HepG2 (cell line): Measurements from ENCODE around the gene SNAI1. TPM values are rescaled to one million over a fixed set of nuclear protein-coding genes. Genes with fewer than 3 reads are reported as not detected.
A peak's percentile ranks its signal among the peaks of the same experiment; 100 is the strongest.

Source experiments
- CENPT ChIP-seq: sonication (generic); formaldehyde crosslinking; IDR thresholded peaks from 2 replicates; pipeline ENCODE4 v1.8.0; 2022; ENCODE audit warnings: low read depth, mild to moderate bottlenecking, moderate library complexity, missing genetic modification reagents
- GABPA ChIP-seq, 2 experiments: IDR thresholded peaks; 2 replicates each; pipeline ENCODE4 v1.6.1; 2011 to 2016; ENCODE audit warnings: low read depth in 2 of 2, low read length in 1 of 2, missing biosample characterization in 1 of 2, missing genetic modification characterization in 1 of 2
- IRF2 ChIP-seq: IDR thresholded peaks from 2 replicates; pipeline ENCODE4 v1.6.1; 2018; ENCODE audit warnings: missing genetic modification reagents, missing compliant biosample characterization
- KDM4B ChIP-seq: sonication (generic); formaldehyde crosslinking; IDR thresholded peaks from 2 replicates; pipeline ENCODE4 v1.4.0; 2020; ENCODE audit warnings: missing genetic modification reagents
- NR2C2 ChIP-seq: sonication (generic); formaldehyde crosslinking; IDR thresholded peaks from 2 replicates; pipeline ENCODE4 v1.4.0; 2020; ENCODE audit warnings: missing genetic modification reagents, mild to moderate bottlenecking, moderate library complexity, borderline replicate concordance
- PCBP2 ChIP-seq: fragments of 200-400 bp; formaldehyde crosslinking; optimal IDR thresholded peaks from 2 replicates; pipeline ENCODE3; 2018; ENCODE audit warnings: low read length, low read depth; ENCODE audit not compliant: poor library complexity, severe bottlenecking
- RFX1 ChIP-seq: fragments of 450-650 bp; IDR thresholded peaks from 2 replicates; pipeline ENCODE4 v1.6.1; 2017
- SAFB2 ChIP-seq: sonication (generic); formaldehyde crosslinking; IDR thresholded peaks from 2 replicates; pipeline ENCODE4 v1.5.1; 2020; ENCODE audit warnings: missing genetic modification reagents, low read depth, mild to moderate bottlenecking, borderline replicate concordance
- SMAD3 ChIP-seq: sonication (generic); formaldehyde crosslinking; IDR thresholded peaks from 2 replicates; pipeline ENCODE4 v1.4.0; 2020; ENCODE audit warnings: missing genetic modification reagents
- TAF1 ChIP-seq: sonication (generic); formaldehyde crosslinking; IDR thresholded peaks from 2 replicates; pipeline ENCODE4 v1.4.0; 2020; ENCODE audit warnings: missing genetic modification reagents
- TSC22D2 ChIP-seq: sonication (generic); formaldehyde crosslinking; IDR thresholded peaks from 2 replicates; pipeline ENCODE4 v1.5.1; 2020; ENCODE audit warnings: missing genetic modification reagents, mild to moderate bottlenecking, borderline replicate concordance
- YEATS2 ChIP-seq: sonication (generic); formaldehyde crosslinking; IDR thresholded peaks from 2 replicates; pipeline ENCODE4 v1.4.0; 2020; ENCODE audit warnings: missing genetic modification reagents, borderline replicate concordance
- ZFP62 ChIP-seq: sonication (generic); formaldehyde crosslinking; IDR thresholded peaks from 2 replicates; pipeline ENCODE4 v1.4.0; 2020; ENCODE audit warnings: missing genetic modification reagents
- ZNF382 ChIP-seq: sonication (generic); formaldehyde crosslinking; IDR thresholded peaks from 2 replicates; pipeline ENCODE4 v1.5.0; 2020; ENCODE audit warnings: missing genetic modification reagents, mild to moderate bottlenecking, borderline replicate concordance
- ZNF580 ChIP-seq: IDR thresholded peaks from 2 replicates; pipeline ENCODE4 v1.6.1; 2016; ENCODE audit warnings: low read depth, borderline replicate concordance
- ZNF704 ChIP-seq: sonication (generic); formaldehyde crosslinking; IDR thresholded peaks from 2 replicates; pipeline ENCODE4 v1.8.1; 2023; ENCODE audit warnings: mild to moderate bottlenecking, inconsistent platforms, moderate library complexity, missing genetic modification reagents, borderline replicate concordance
- ZSCAN20 ChIP-seq: sonication (generic); formaldehyde crosslinking; IDR thresholded peaks from 2 replicates; pipeline ENCODE4 v1.4.0; 2020; ENCODE audit warnings: missing genetic modification reagents, mild to moderate bottlenecking, borderline replicate concordance
- ZSCAN29 ChIP-seq: sonication (generic); formaldehyde crosslinking; conservative IDR thresholded peaks from 2 replicates; pipeline ENCODE4 v1.4.0; 2020; ENCODE audit warnings: mild to moderate bottlenecking, missing genetic modification reagents
- ZSCAN30 ChIP-seq: sonication (generic); formaldehyde crosslinking; IDR thresholded peaks from 2 replicates; pipeline ENCODE4 v1.5.0; 2020; ENCODE audit warnings: mild to moderate bottlenecking, missing genetic modification reagents
- polyA plus RNA-seq, 8 experiments: library from polyadenylated mRNA; depleted of rRNA in 3 of 8; stranded (reverse) in 7 of 8; unstranded in 1 of 8; fragments of >200 nt; fragmentation: Illumina TruSeq in 4 of 8; extraction: Trizol in 4 of 8; gene quantifications; 2 replicates each; pipeline versions ENCODE4 v1.2.1 to v1.2.3, GENCODE V29; 2011 to 2016; ENCODE audit warnings: low read depth in 4 of 8, missing spikeins in 1 of 8, mixed read lengths in 1 of 8; ENCODE audit not compliant: insufficient read depth in 1 of 8
- total RNA-seq, 5 experiments: library from RNA; depleted of rRNA; stranded (reverse); fragments of >200 nt; fragmentation: Illumina TruSeq; extraction: Trizol; gene quantifications; 2 replicates each; pipeline ENCODE4 v1.2.3, GENCODE V29; 2016; ENCODE audit warnings: low read depth in 1 of 5
- TF ChIP-seq, protein P1 (sequence below): sonication (generic); formaldehyde crosslinking; IDR thresholded peaks from 2 replicates; pipeline ENCODE4 v1.4.0; 2020; ENCODE audit warnings: mild to moderate bottlenecking, missing genetic modification reagents
- TF ChIP-seq, protein P2 (sequence below): sonication (generic); formaldehyde crosslinking; IDR thresholded peaks from 2 replicates; pipeline ENCODE4 v1.5.0; 2020; ENCODE audit warnings: mild to moderate bottlenecking, missing genetic modification reagents, moderate library complexity

The SNAI1 gene
- total and polyA plus RNA-seq, 2 of the 13 experiments (the other 11 are each of a cell fraction or from before 2014, with no cell fraction given): 1.3 to 1.4 TPM

GRCh38 chr20:49937027-49937929, 45.5 kb upstream of the SNAI1 start (continued):
- TF ChIP-seq, protein P1, sequence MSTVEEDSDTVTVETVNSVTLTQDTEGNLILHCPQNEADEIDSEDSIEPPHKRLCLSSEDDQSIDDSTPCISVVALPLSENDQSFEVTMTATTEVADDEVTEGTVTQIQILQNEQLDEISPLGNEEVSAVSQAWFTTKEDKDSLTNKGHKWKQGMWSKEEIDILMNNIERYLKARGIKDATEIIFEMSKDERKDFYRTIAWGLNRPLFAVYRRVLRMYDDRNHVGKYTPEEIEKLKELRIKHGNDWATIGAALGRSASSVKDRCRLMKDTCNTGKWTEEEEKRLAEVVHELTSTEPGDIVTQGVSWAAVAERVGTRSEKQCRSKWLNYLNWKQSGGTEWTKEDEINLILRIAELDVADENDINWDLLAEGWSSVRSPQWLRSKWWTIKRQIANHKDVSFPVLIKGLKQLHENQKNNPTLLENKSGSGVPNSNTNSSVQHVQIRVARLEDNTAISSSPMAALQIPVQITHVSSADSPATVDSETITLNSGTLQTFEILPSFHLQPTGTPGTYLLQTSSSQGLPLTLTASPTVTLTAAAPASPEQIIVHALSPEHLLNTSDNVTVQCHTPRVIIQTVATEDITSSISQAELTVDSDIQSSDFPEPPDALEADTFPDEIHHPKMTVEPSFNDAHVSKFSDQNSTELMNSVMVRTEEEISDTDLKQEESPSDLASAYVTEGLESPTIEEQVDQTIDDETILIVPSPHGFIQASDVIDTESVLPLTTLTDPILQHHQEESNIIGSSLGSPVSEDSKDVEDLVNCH (CRISPR knock-in tag): no peak
- no peak for TF ChIP-seq ZSCAN29 (CRISPR knock-in tag)
- no peak; the same call in 1 of the 2 replicates for TF ChIP-seq NR2C2 (CRISPR knock-in tag)
- no peak for TF ChIP-seq GABPA (IDR thresholded peaks at IDR 0.05; ENCODE audit: low read depth, low read length)
- no peak for TF ChIP-seq GABPA (CRISPR knock-in tag; IDR thresholded peaks at IDR 0.05; ENCODE audit: low read depth)
- no peak for TF ChIP-seq KDM4B
- TF ChIP-seq TAF1 (CRISPR knock-in tag): no peak
- 0 out of 2 replicates have a peak, but pooled peaks have one; percentile 14 for TF ChIP-seq SMAD3 (CRISPR knock-in tag)
- TF ChIP-seq IRF2 (CRISPR knock-in tag): no peak
- no peak for TF ChIP-seq ZNF704 (CRISPR knock-in tag)
- no peak for TF ChIP-seq ZFP62 (CRISPR knock-in tag)
- no peak for TF ChIP-seq ZNF580 (CRISPR knock-in tag)
- TF ChIP-seq ZSCAN20 (CRISPR knock-in tag): no peak
- TF ChIP-seq CENPT: no peak
- no peak; the same call in 1 of the 2 replicates for TF ChIP-seq SAFB2
- TF ChIP-seq, protein P2, sequence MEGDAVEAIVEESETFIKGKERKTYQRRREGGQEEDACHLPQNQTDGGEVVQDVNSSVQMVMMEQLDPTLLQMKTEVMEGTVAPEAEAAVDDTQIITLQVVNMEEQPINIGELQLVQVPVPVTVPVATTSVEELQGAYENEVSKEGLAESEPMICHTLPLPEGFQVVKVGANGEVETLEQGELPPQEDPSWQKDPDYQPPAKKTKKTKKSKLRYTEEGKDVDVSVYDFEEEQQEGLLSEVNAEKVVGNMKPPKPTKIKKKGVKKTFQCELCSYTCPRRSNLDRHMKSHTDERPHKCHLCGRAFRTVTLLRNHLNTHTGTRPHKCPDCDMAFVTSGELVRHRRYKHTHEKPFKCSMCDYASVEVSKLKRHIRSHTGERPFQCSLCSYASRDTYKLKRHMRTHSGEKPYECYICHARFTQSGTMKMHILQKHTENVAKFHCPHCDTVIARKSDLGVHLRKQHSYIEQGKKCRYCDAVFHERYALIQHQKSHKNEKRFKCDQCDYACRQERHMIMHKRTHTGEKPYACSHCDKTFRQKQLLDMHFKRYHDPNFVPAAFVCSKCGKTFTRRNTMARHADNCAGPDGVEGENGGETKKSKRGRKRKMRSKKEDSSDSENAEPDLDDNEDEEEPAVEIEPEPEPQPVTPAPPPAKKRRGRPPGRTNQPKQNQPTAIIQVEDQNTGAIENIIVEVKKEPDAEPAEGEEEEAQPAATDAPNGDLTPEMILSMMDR (CRISPR knock-in tag): no peak
- TF ChIP-seq TSC22D2 (CRISPR knock-in tag): no peak
- TF ChIP-seq YEATS2 (CRISPR knock-in tag): peak; percentile 23; the same call in 1 of the 2 replicates
- no peak for TF ChIP-seq ZSCAN30 (CRISPR knock-in tag)
- TF ChIP-seq RFX1: no peak
- no peak for TF ChIP-seq PCBP2
- TF ChIP-seq ZNF382 (CRISPR knock-in tag): no peak
